HepG2 (cell line): ENCODE measurements around the gene RTBDN. TPM values are rescaled to one million over a fixed set of nuclear protein-coding genes. Genes with fewer than 3 reads are reported as not detected.

ENCODE experiments used
- ATF7-NPFF ChIP-seq: sonication (generic); formaldehyde crosslinking; IDR thresholded peaks from 2 replicates; pipeline ENCODE4 v1.8.1; 2023; ENCODE audit warnings: mild to moderate bottlenecking, low read depth, missing genetic modification reagents, moderate library complexity
- FLYWCH1 ChIP-seq: sonication (generic); formaldehyde crosslinking; IDR thresholded peaks from 2 replicates; pipeline ENCODE4 v1.8.1; 2023; ENCODE audit warnings: mild to moderate bottlenecking, missing genetic modification reagents
- FOXA1 ChIP-seq, 2 experiments: fragments of 450-650 bp in 1 of 2; sonication (generic) in 1 of 2; formaldehyde crosslinking in 1 of 2; IDR thresholded peaks; 2 replicates each; pipeline versions ENCODE4 v1.4.0 to v1.6.1; 2016 to 2020; ENCODE audit warnings: missing genetic modification reagents in 1 of 2
- MTF2 ChIP-seq: sonication (generic); formaldehyde crosslinking; IDR thresholded peaks from 2 replicates; pipeline ENCODE4 v1.5.0; 2020; ENCODE audit warnings: missing genetic modification reagents, borderline replicate concordance
- NCOA5 ChIP-seq: sonication (generic); formaldehyde crosslinking; IDR thresholded peaks from 2 replicates; pipeline ENCODE4 v1.4.0; 2020; ENCODE audit warnings: missing genetic modification reagents
- PCBP1 ChIP-seq: fragments of 200-400 bp; formaldehyde crosslinking; IDR thresholded peaks from 2 replicates; pipeline ENCODE4 v1.6.1; 2017; ENCODE audit warnings: mild to moderate bottlenecking, low read depth, low read length, borderline replicate concordance
- SMC3 ChIP-seq: IDR thresholded peaks from 2 replicates; pipeline ENCODE4 v1.6.1; 2011; ENCODE audit warnings: low read length, improper control_type of control experiment
- SNAPC2 ChIP-seq: sonication (generic); formaldehyde crosslinking; IDR thresholded peaks from 2 replicates; pipeline ENCODE4 v1.8.1; 2022; ENCODE audit warnings: mild to moderate bottlenecking, missing genetic modification reagents
- TCF7L2 ChIP-seq: IDR thresholded peaks from 2 replicates; pipeline ENCODE4 v1.6.1; 2011; ENCODE audit warnings: mild to moderate bottlenecking, low read depth, low read length, moderate library complexity
- TMF1 ChIP-seq: sonication (generic); formaldehyde crosslinking; IDR thresholded peaks from 2 replicates; pipeline ENCODE4 v1.8.1; 2022; ENCODE audit warnings: low read depth, missing genetic modification reagents
- ZBTB7A ChIP-seq: sonication (generic); formaldehyde crosslinking; IDR thresholded peaks from 2 replicates; pipeline ENCODE4 v1.8.0; 2022; ENCODE audit warnings: mild to moderate bottlenecking, missing genetic modification reagents
- ZFP41 ChIP-seq: sonication (generic); formaldehyde crosslinking; IDR thresholded peaks from 2 replicates; pipeline ENCODE4 v1.4.0; 2020; ENCODE audit warnings: mild to moderate bottlenecking, missing genetic modification reagents, borderline replicate concordance
- ZNF10 ChIP-seq: sonication (generic); formaldehyde crosslinking; IDR thresholded peaks from 2 replicates; pipeline ENCODE4 v1.4.0; 2020; ENCODE audit warnings: mild to moderate bottlenecking, low read depth, missing genetic modification reagents, borderline replicate concordance
- ZNF205 ChIP-seq: IDR thresholded peaks from 2 replicates; pipeline ENCODE4 v1.6.1; 2018; ENCODE audit warnings: missing biosample characterization, missing genetic modification reagents
- ZNF3 ChIP-seq: IDR thresholded peaks from 2 replicates; pipeline ENCODE4 v1.7.0; 2017; ENCODE audit warnings: inconsistent platforms
- ZNF317 ChIP-seq: sonication (generic); formaldehyde crosslinking; IDR thresholded peaks from 2 replicates; pipeline ENCODE4 v1.5.0; 2020; ENCODE audit warnings: mild to moderate bottlenecking, missing genetic modification reagents
- ZNF530 ChIP-seq: sonication (generic); formaldehyde crosslinking; IDR thresholded peaks from 2 replicates; pipeline ENCODE4 v1.5.0; 2020; ENCODE audit warnings: low read depth, mild to moderate bottlenecking, missing genetic modification reagents
- ZNF737 ChIP-seq: sonication (generic); formaldehyde crosslinking; IDR thresholded peaks from 2 replicates; pipeline ENCODE4 v1.5.0; 2020; ENCODE audit warnings: missing genetic modification reagents, mild to moderate bottlenecking, borderline replicate concordance
- ZSCAN12 ChIP-seq: sonication (generic); formaldehyde crosslinking; IDR thresholded peaks from 2 replicates; pipeline ENCODE4 v1.9.0; 2021; ENCODE audit warnings: mild to moderate bottlenecking, missing genetic modification reagents
- polyA plus RNA-seq, 8 experiments: library from polyadenylated mRNA; depleted of rRNA in 3 of 8; stranded (reverse) in 7 of 8; unstranded in 1 of 8; fragments of >200 nt; fragmentation: Illumina TruSeq in 4 of 8; extraction: Trizol in 4 of 8; gene quantifications; 2 replicates each; pipeline versions ENCODE4 v1.2.1 to v1.2.3, GENCODE V29; 2011 to 2016; ENCODE audit warnings: low read depth in 4 of 8, missing spikeins in 1 of 8, mixed read lengths in 1 of 8; ENCODE audit not compliant: insufficient read depth in 1 of 8
- total RNA-seq, 5 experiments: library from RNA; depleted of rRNA; stranded (reverse); fragments of >200 nt; fragmentation: Illumina TruSeq; extraction: Trizol; gene quantifications; 2 replicates each; pipeline ENCODE4 v1.2.3, GENCODE V29; 2016; ENCODE audit warnings: low read depth in 1 of 5
- TF ChIP-seq, protein P1 (sequence below): sonication (generic); formaldehyde crosslinking; conservative IDR thresholded peaks from 2 replicates; pipeline ENCODE4 v1.4.0; 2020; ENCODE audit warnings: missing genetic modification reagents
- TF ChIP-seq, protein P2 (sequence below): IDR thresholded peaks from 2 replicates; pipeline ENCODE4 v1.6.1; 2016; ENCODE audit warnings: missing biosample characterization, missing genetic modification reagents, low read depth
- TF ChIP-seq, protein P3 (sequence below): IDR thresholded peaks from 2 replicates; pipeline ENCODE4 v1.6.1; 2012; ENCODE audit warnings: inconsistent platforms
- TF ChIP-seq, protein P4 (sequence below): sonication (generic); formaldehyde crosslinking; IDR thresholded peaks from 2 replicates; pipeline ENCODE4 v1.5.0; 2020; ENCODE audit warnings: mild to moderate bottlenecking, missing genetic modification reagents
- TF ChIP-seq, protein P5 (sequence below): sonication (generic); formaldehyde crosslinking; IDR thresholded peaks from 2 replicates; pipeline ENCODE4 v1.8.0; 2022; ENCODE audit warnings: mild to moderate bottlenecking, missing genetic modification reagents, moderate library complexity

Gene RTBDN
- total and polyA plus RNA-seq, 2 of the 13 experiments (the other 11 are each of a cell fraction or from before 2014, with no cell fraction given) = 0.27 to 0.48 TPM

DNA sequence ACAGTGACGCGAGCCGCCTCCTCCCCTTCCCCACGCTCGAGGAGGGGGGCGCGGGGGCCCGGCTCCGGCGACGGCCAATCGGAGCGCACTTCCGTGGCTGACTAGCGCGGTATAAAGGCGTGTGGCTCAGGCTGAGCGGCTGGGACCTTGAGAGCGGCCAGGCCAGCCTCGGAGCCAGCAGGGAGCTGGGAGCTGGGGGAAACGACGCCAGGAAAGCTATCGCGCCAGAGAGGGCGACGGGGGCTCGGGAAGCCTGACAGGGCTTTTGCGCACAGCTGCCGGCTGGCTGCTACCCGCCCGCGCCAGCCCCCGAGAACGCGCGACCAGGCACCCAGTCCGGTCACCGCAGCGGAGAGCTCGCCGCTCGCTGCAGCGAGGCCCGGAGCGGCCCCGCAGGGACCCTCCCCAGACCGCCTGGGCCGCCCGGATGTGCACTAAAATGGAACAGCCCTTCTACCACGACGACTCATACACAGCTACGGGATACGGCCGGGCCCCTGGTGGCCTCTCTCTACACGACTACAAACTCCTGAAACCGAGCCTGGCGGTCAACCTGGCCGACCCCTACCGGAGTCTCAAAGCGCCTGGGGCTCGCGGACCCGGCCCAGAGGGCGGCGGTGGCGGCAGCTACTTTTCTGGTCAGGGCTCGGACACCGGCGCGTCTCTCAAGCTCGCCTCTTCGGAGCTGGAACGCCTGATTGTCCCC lies 42.9 kb downstream of the RTBDN start, which contains the start of gene JUNB (continued):
- TF ChIP-seq, protein P1, sequence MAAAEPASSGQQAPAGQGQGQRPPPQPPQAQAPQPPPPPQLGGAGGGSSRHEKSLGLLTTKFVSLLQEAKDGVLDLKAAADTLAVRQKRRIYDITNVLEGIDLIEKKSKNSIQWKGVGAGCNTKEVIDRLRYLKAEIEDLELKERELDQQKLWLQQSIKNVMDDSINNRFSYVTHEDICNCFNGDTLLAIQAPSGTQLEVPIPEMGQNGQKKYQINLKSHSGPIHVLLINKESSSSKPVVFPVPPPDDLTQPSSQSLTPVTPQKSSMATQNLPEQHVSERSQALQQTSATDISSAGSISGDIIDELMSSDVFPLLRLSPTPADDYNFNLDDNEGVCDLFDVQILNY (CRISPR knock-in tag) = 0 out of 2 replicates have a peak, but pooled peaks have one; percentile 54
- TF ChIP-seq ZBTB7A = no peak; the same call in 1 of the 2 replicates
- TF ChIP-seq, protein P2, sequence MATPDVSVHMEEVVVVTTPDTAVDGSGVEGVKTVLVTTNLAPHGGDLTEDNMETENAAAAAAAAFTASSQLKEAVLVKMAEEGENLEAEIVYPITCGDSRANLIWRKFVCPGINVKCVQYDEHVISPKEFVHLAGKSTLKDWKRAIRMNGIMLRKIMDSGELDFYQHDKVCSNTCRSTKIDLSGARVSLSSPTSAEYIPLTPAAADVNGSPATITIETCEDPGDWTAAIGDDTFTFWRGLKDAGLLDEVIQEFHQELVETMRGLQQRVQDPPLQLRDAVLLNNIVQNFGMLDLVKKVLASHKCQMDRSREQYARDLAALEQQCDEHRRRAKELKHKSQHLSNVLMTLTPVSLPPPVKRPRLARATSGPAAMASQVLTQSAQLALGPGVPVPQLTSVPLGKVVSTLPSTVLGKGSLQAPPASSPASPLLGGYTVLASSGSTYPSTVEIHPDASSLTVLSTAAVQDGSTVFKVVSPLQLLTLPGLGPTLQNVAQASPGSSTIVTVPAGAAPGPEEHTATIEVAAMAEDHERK (CRISPR knock-in tag) = peak; percentile 65
- peak; percentile 59; the same call in 1 of the 2 replicates for TF ChIP-seq TMF1 (CRISPR knock-in tag)
- TF ChIP-seq ZFP41 (CRISPR knock-in tag) = no peak
- TF ChIP-seq SMC3 = no peak
- no peak for TF ChIP-seq FLYWCH1
- TF ChIP-seq, protein P3, sequence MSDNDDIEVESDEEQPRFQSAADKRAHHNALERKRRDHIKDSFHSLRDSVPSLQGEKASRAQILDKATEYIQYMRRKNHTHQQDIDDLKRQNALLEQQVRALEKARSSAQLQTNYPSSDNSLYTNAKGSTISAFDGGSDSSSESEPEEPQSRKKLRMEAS = peak; percentile 16; the same call in 1 of the 2 replicates
- TF ChIP-seq ZNF3 = no peak
- no peak for TF ChIP-seq NCOA5 (CRISPR knock-in tag)
- no peak for TF ChIP-seq ZNF10 (CRISPR knock-in tag)
- TF ChIP-seq FOXA1 (IDR thresholded peaks at IDR 0.05) = no peak
- no peak for TF ChIP-seq FOXA1 (CRISPR knock-in tag; IDR thresholded peaks at IDR 0.05)
- no peak for TF ChIP-seq MTF2 (CRISPR knock-in tag)
- TF ChIP-seq ZNF205 (CRISPR knock-in tag) = peak; percentile 79
- TF ChIP-seq ATF7-NPFF (CRISPR knock-in tag) = peak; percentile 85
- TF ChIP-seq SNAPC2 (CRISPR knock-in tag) = no peak
- no peak for TF ChIP-seq ZNF530 (CRISPR knock-in tag)
- TF ChIP-seq ZSCAN12 (CRISPR knock-in tag) = no peak; the same call in 1 of the 2 replicates
- TF ChIP-seq, protein P4, sequence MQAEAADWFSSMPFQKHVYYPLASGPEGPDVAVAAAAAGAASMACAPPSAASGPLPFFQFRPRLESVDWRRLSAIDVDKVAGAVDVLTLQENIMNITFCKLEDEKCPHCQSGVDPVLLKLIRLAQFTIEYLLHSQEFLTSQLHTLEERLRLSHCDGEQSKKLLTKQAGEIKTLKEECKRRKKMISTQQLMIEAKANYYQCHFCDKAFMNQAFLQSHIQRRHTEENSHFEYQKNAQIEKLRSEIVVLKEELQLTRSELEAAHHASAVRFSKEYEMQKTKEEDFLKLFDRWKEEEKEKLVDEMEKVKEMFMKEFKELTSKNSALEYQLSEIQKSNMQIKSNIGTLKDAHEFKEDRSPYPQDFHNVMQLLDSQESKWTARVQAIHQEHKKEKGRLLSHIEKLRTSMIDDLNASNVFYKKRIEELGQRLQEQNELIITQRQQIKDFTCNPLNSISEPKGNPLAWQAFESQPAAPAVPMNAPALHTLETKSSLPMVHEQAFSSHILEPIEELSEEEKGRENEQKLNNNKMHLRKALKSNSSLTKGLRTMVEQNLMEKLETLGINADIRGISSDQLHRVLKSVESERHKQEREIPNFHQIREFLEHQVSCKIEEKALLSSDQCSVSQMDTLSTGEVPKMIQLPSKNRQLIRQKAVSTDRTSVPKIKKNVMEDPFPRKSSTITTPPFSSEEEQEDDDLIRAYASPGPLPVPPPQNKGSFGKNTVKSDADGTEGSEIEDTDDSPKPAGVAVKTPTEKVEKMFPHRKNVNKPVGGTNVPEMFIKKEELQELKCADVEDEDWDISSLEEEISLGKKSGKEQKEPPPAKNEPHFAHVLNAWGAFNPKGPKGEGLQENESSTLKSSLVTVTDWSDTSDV (CRISPR knock-in tag) = no peak
- TF ChIP-seq PCBP1 = 0 out of 2 replicates have a peak, but pooled peaks have one; percentile 80
- no peak for TF ChIP-seq TCF7L2
- no peak for TF ChIP-seq ZNF317 (CRISPR knock-in tag)
- TF ChIP-seq, protein P5, sequence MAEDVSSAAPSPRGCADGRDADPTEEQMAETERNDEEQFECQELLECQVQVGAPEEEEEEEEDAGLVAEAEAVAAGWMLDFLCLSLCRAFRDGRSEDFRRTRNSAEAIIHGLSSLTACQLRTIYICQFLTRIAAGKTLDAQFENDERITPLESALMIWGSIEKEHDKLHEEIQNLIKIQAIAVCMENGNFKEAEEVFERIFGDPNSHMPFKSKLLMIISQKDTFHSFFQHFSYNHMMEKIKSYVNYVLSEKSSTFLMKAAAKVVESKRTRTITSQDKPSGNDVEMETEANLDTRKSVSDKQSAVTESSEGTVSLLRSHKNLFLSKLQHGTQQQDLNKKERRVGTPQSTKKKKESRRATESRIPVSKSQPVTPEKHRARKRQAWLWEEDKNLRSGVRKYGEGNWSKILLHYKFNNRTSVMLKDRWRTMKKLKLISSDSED = 0 out of 2 replicates have a peak, but pooled peaks have one; percentile 67
- TF ChIP-seq ZNF737 = no peak
